Measurements from ENCODE around the gene LRRC2. TPM values are rescaled to one million over a fixed set of nuclear protein-coding genes. Genes with fewer than 3 reads are reported as not detected.

Gene LRRC2
- total and polyA plus RNA-seq, 9 of the 15 experiments (the other 6 are each of a cell fraction or from before 2014, with no cell fraction given) = 0.01 to 0.04 (median 0.03) TPM; not detected in 5

GRCh38 chr3:46488735-46489361 is 77.3 kb downstream of the LRRC2 start:
- peak overlapping the region; percentile 65 for H2AFZ ChIP-seq (ENCODE audit: low read depth, low read length)
- H3K9ac ChIP-seq (ENCODE audit: insufficient read depth in 1 of 2, low read depth in 2 of 2, low read length in 2 of 2) = peak overlapping the region in 1 of 2 experiments; percentile 2; a peak in 1 of 4 replicates
- no peaks in the 10 kb centered on the region for H3K27me3 ChIP-seq (ENCODE audit: control insufficient read depth in 2 of 2, insufficient read depth in 2 of 2, low read length in 2 of 2)
- no TSS peak for BruUV-seq (replicated peaks)
- 0 out of 2 replicates have a peak, but pooled peaks cover 3% of the 10 kb centered on the region for H4K20me1 ChIP-seq (replicated peaks; ENCODE audit: control insufficient read depth, insufficient read depth, low read length)
- ChIA-PET POLR2A (interaction anchor here (0.5 to 2.4 kb wide), 15 partner anchors 11 to 292 kb away, joined by 3 to 25 read pairs (median 3); no protein-coding TSS in a partner anchor), CTCF (ENCODE audit: low intra/inter-chr PET ratio) (interaction anchor here (0.5 to 7.1 kb wide), 15 partner anchors 8 to 406 kb away, joined by 3 to 177 read pairs (median 3); no protein-coding TSS in a partner anchor)
- WGBS (ENCODE audit: insufficient coverage, low coverage, missing lambda C conversion rate) = 10% methylated on average over 26 of the region's 26 CpGs
- no peak overlapping the region for H3K27ac ChIP-seq (ENCODE audit: extremely low read depth, low read depth, low read length)
- DNase-seq (ENCODE audit: extremely low read depth in 1 of 4, low spot score in 3 of 4) (peak; percentile 96 to 98 (median 96)), FAIRE-seq (peak; percentile 95), ATAC-seq (peak; percentile 93)
- intact Hi-C loops (cut with micrococcal nuclease) (loop anchor here (1.0 to 2.0 kb wide), 4 partner anchors 20 to 142 kb away; no protein-coding TSS in a partner anchor), in situ Hi-C loops (cut with MboI) (loop anchor here (5.0 kb wide), 1 partner anchor 68 kb away; no protein-coding TSS in a partner anchor)
- H3K9me3 ChIP-seq (replicated peaks; ENCODE audit: control insufficient read depth, insufficient read depth, low read depth, low read length) = no peaks in the 10 kb centered on the region
- peaks cover 2% of the 10 kb centered on the region for H3K9me1 ChIP-seq (ENCODE audit: control insufficient read depth, insufficient read depth, low read length)
- no peaks in the 10 kb centered on the region for H3K36me3 ChIP-seq (ENCODE audit: control insufficient read depth, insufficient read depth, low read length)
- no peaks in the 10 kb centered on the region for H3K79me2 ChIP-seq (ENCODE audit: control insufficient read depth, insufficient read depth, low read length)
- no peak overlapping the region for H3K4me3 ChIP-seq
- peaks cover 31 to 41% of the 10 kb centered on the region in 2 experiments; a peak in 4 of 5 replicates for H3K4me1 ChIP-seq (replicated peaks in 1 of 2; ENCODE audit: control insufficient read depth in 2 of 2, insufficient read depth in 2 of 2, low read length in 2 of 2)
- peak overlapping the region; percentile 50; the same call in 1 of the 2 replicates for H3K4me2 ChIP-seq (ENCODE audit: insufficient read depth, low read length)
- peak; percentile 7; the same call in 1 of the 2 replicates for TF ChIP-seq ZNF239 (CRISPR knock-in tag; IDR thresholded peaks at IDR 0.05)
- TF ChIP-seq LCOR (CRISPR knock-in tag; IDR thresholded peaks at IDR 0.05) = 0 out of 2 replicates have a peak, but pooled peaks have one; percentile 77
- peak; percentile 90 for TF ChIP-seq SP1 (CRISPR knock-in tag; IDR thresholded peaks at IDR 0.05)
- TF ChIP-seq PATZ1 (CRISPR knock-in tag; IDR thresholded peaks at IDR 0.05; ENCODE audit: borderline replicate concordance) = no peak
- peak; percentile 58; the same call in 1 of the 2 replicates for TF ChIP-seq E2F1 (CRISPR knock-in tag; IDR thresholded peaks at IDR 0.05)
- TF ChIP-seq PHF21A (IDR thresholded peaks at IDR 0.05; ENCODE audit: borderline replicate concordance, low read depth) = peak; percentile 74; the same call in 1 of the 2 replicates
- 0 out of 2 replicates have a peak, but pooled peaks have one; percentile 45 for TF ChIP-seq ZNF766 (CRISPR knock-in tag; conservative IDR thresholded peaks at IDR 0.05)
- no peak for TF ChIP-seq IRF1 (CRISPR knock-in tag; IDR thresholded peaks at IDR 0.05; ENCODE audit: borderline replicate concordance)
- TF ChIP-seq HLTF (IDR thresholded peaks at IDR 0.05) = peak; percentile 69; the same call in 1 of the 2 replicates
- TF ChIP-seq ZNF76 (CRISPR knock-in tag; IDR thresholded peaks at IDR 0.05; ENCODE audit: borderline replicate concordance) = 0 out of 2 replicates have a peak, but pooled peaks have one; percentile 10
- TF ChIP-seq STAG1 (CRISPR knock-in tag; IDR thresholded peaks at IDR 0.05; ENCODE audit: borderline replicate concordance) = peak; percentile 100
- peak; percentile 80 to 93 for TF ChIP-seq MAZ (CRISPR knock-in tag; conservative IDR thresholded peaks at IDR 0.05 in 1 of 2, IDR thresholded peaks at IDR 0.05 in 1 of 2)
- TF ChIP-seq ZFX (CRISPR knock-in tag; IDR thresholded peaks at IDR 0.05) = 0 out of 2 replicates have a peak, but pooled peaks have one; percentile 16
- 0 out of 2 replicates have a peak, but pooled peaks have one; percentile 40 for TF ChIP-seq ZNF197 (CRISPR knock-in tag; IDR thresholded peaks at IDR 0.05; ENCODE audit: low read depth)
- TF ChIP-seq RAD21 (CRISPR knock-in tag; conservative IDR thresholded peaks at IDR 0.05 in 1 of 2, IDR thresholded peaks at IDR 0.05 in 1 of 2) = peak; percentile 100
